ENCODE results near the gene TMEM244. TPM values are rescaled to one million over a fixed set of nuclear protein-coding genes. Genes with fewer than 3 reads are reported as not detected.

The TMEM244 gene
- total RNA-seq, 6 donors from 2014 or later = not detected

GRCh38 chr6:129871221-129871620, 10.1 kb upstream of the TMEM244 start:
- DNase-seq (no peak), ATAC-seq (ENCODE audit: low FRiP score in 2 of 2) (no peak)
- H3K27me3 ChIP-seq = no peaks in the 10 kb centered on the region
- H3K36me3 ChIP-seq = no peaks in the 10 kb centered on the region
- H3K4me3 ChIP-seq = no peak overlapping the region
- H3K27ac ChIP-seq = no peak overlapping the region
- TF ChIP-seq POLR2A (IDR thresholded peaks at IDR 0.05) (no peak), EP300 (IDR thresholded peaks at IDR 0.05) (no peak), CTCF (IDR thresholded peaks at IDR 0.05) (no peak), POLR2AphosphoS5 (IDR thresholded peaks at IDR 0.05) (no peak)
- WGBS, 2 donors = 50 to 58% methylated on average over 3 of the region's 3 CpGs
- H3K4me1 ChIP-seq = no peaks in the 10 kb centered on the region
- no peaks in the 10 kb centered on the region for H3K9me3 ChIP-seq

- no peaks in the 10 kb centered on the region for H3K36me3 ChIP-seq
- H3K4me1 ChIP-seq = no peaks in the 10 kb centered on the region
- H3K27ac ChIP-seq = no peak overlapping the region
- H3K9me3 ChIP-seq = no peaks in the 10 kb centered on the region
- H3K4me3 ChIP-seq = no peak overlapping the region
- no peak for TF ChIP-seq EP300 (IDR thresholded peaks at IDR 0.05)
- no peak for TF ChIP-seq POLR2AphosphoS5 (IDR thresholded peaks at IDR 0.05)
- TF ChIP-seq POLR2A (IDR thresholded peaks at IDR 0.05) = no peak
- no peak for TF ChIP-seq CTCF (IDR thresholded peaks at IDR 0.05)
- DNase-seq (no peak), ATAC-seq (ENCODE audit: low FRiP score in 2 of 2) (no peak)
- no peaks in the 10 kb centered on the region for H3K27me3 ChIP-seq
Measured at GRCh38 chr6:129867403-129867802, 6.3 kb upstream of the TMEM244 start.

- no peak overlapping the region for H3K4me3 ChIP-seq
- no peak overlapping the region for H3K27ac ChIP-seq
- no peak for ATAC-seq (ENCODE audit: low FRiP score in 2 of 2)
- H3K9me3 ChIP-seq = no peaks in the 10 kb centered on the region
- H3K4me1 ChIP-seq = no peaks in the 10 kb centered on the region
- WGBS, 2 donors = 79 to 89% methylated on average over 2 of the region's 2 CpGs
- H3K36me3 ChIP-seq = no peaks in the 10 kb centered on the region
- no peak for DNase-seq
- TF ChIP-seq EP300 (IDR thresholded peaks at IDR 0.05) (no peak), POLR2A (IDR thresholded peaks at IDR 0.05) (no peak), CTCF (IDR thresholded peaks at IDR 0.05) (no peak)
- H3K27me3 ChIP-seq = no peaks in the 10 kb centered on the region
Measured at GRCh38 chr6:129866688-129867087, 5.6 kb upstream of the TMEM244 start.

GRCh38 chr6:129866256-129866655, 5.1 kb upstream of the TMEM244 start:
- DNase-seq (no peak), ATAC-seq (ENCODE audit: low FRiP score in 2 of 2) (no peak)
- TF ChIP-seq POLR2A (IDR thresholded peaks at IDR 0.05) = no peak
- TF ChIP-seq EP300 (IDR thresholded peaks at IDR 0.05) = no peak
- TF ChIP-seq POLR2AphosphoS5 (IDR thresholded peaks at IDR 0.05) = no peak
- no peak for TF ChIP-seq CTCF (IDR thresholded peaks at IDR 0.05)
- H3K4me3 ChIP-seq = no peak overlapping the region
- no peaks in the 10 kb centered on the region for H3K27me3 ChIP-seq
- H3K4me1 ChIP-seq = no peaks in the 10 kb centered on the region
- H3K9me3 ChIP-seq = no peaks in the 10 kb centered on the region
- no peaks in the 10 kb centered on the region for H3K36me3 ChIP-seq
- no peak overlapping the region for H3K27ac ChIP-seq
- 71 to 74% methylated on average over 1 of the region's 1 CpG for WGBS, 2 donors

- ATAC-seq (ENCODE audit: low FRiP score in 2 of 2) (no peak), DNase-seq (no peak)
- WGBS, 2 donors = 83 to 90% methylated on average over 4 of the region's 4 CpGs
- H3K9me3 ChIP-seq = no peaks in the 10 kb centered on the region
- TF ChIP-seq POLR2AphosphoS5 (IDR thresholded peaks at IDR 0.05) (no peak), POLR2A (IDR thresholded peaks at IDR 0.05) (no peak), CTCF (IDR thresholded peaks at IDR 0.05) (no peak), EP300 (IDR thresholded peaks at IDR 0.05) (no peak)
- H3K4me3 ChIP-seq = no peak overlapping the region
- no peak overlapping the region for H3K27ac ChIP-seq
- H3K27me3 ChIP-seq = no peaks in the 10 kb centered on the region
- no peaks in the 10 kb centered on the region for H3K36me3 ChIP-seq
- no peaks in the 10 kb centered on the region for H3K4me1 ChIP-seq
Measured at GRCh38 chr6:129865013-129865412, 3.9 kb upstream of the TMEM244 start.
